Memory B cell (primary cell): ENCODE results near the gene NAT10.
"Not testable (repeated sequence)": the region's sequence is repeated elsewhere in the genome, so short reads cannot be mapped to it uniquely, and the experiment has no call there.

ENCODE experiments used
- ATAC-seq: fragments of 150-1000 bp; cut with Tn5 transposase; 2 replicates; pipeline ENCODE4 v1.10.0; 2021; ENCODE audit warnings: low read depth, mild to moderate bottlenecking, moderate library complexity
- DNase-seq, 2 donors: peaks; one replicate each; pipeline ENCODE4 v3.0.0; 2022; ENCODE audit warnings: low spot score in 2 of 2
- H3K27ac Mint-ChIP-seq: one replicate; pipeline ENCODE4 v1.8.0; 2022; ENCODE audit warnings: mild to moderate bottlenecking, moderate library complexity, mixed read lengths
- H3K27me3 Mint-ChIP-seq: one replicate; pipeline ENCODE4 v1.8.0; 2022; ENCODE audit warnings: mixed read lengths
- H3K36me3 Mint-ChIP-seq: one replicate; pipeline ENCODE4 v1.8.0; 2022; ENCODE audit warnings: mild to moderate bottlenecking, mixed read lengths
- H3K4me1 Mint-ChIP-seq: one replicate; pipeline ENCODE4 v1.8.0; 2022; ENCODE audit warnings: mixed read lengths
- H3K4me3 Mint-ChIP-seq: one replicate; pipeline ENCODE4 v1.8.0; 2022; ENCODE audit warnings: mild to moderate bottlenecking, moderate library complexity, mixed read lengths
- H3K9me3 Mint-ChIP-seq: one replicate; pipeline ENCODE4 v1.8.0; 2022; ENCODE audit warnings: mixed read lengths

NAT10 gene

DNA sequence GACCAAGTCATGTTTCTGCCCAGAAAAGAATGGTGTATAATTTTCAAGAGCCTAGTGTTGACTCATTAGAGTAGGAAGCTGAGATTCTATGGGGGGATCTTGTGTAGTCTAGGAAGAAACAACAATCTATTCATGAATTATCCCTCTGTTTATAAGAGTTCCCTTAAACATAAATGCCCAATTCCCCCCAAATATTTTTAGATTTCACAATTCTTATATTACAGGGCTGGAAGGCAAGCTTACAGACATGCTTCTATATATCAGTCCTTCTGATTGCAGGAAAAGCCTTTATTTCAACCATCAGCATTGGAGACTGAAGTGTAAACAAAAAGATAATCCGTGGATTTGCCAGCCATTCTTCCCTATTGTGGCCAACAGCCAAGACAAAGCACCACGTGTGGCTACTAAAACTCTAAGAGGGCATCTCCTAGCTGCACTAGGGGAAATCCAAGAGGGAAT, 71.4 kb downstream of the NAT10 start:
- ATAC-seq = no peak

DNA sequence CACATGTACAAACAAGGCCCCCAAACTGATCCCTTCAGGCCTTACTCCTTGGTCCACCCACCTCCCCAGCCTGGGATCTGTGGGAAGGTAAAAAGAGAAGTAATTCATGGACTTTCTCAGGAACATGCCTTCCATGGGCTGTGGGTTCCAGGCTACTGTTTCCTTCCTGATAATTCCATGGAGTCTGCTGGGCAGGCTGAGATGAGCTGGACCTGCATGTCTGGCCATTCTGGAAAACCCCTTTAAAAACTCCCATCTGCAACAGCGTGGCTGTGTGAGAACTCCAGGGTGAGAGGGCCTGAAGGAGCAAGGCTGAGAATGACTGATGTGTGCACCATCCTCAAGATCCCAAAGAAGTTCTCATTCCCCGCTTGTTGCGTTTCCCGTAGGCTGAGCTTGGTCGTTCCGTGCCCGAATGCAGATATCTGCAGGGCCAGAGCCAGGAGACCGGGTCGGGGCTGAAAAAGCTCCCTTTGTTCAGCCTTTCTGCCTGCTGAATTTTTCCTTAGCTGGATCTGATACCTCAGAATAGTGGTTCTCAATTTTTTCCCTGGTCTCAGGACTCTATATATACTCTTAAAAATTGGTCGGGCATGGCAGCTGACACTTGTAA, 72.9 kb downstream of the NAT10 start:
- no peak for DNase-seq
- Mint-ChIP-seq H3K36me3 (no peaks in the 10 kb centered on the region), H3K27ac (no peak overlapping the region), H3K4me1 (no peaks in the 10 kb centered on the region), H3K9me3 (no peaks in the 10 kb centered on the region), H3K27me3 (no peaks in the 10 kb centered on the region), H3K4me3 (no peak overlapping the region)
- no peak for ATAC-seq

More for the DNA sequence above, 71.4 kb downstream of the NAT10 start:
- peak overlapping the region; percentile 29 for H3K27ac Mint-ChIP-seq
- no peaks in the 10 kb centered on the region for H3K4me1 Mint-ChIP-seq
- no peaks in the 10 kb centered on the region for H3K9me3 Mint-ChIP-seq
- no peaks in the 10 kb centered on the region for H3K27me3 Mint-ChIP-seq
- H3K36me3 Mint-ChIP-seq = no peaks in the 10 kb centered on the region
- DNase-seq = no peak
- H3K4me3 Mint-ChIP-seq = no peak overlapping the region

DNA sequence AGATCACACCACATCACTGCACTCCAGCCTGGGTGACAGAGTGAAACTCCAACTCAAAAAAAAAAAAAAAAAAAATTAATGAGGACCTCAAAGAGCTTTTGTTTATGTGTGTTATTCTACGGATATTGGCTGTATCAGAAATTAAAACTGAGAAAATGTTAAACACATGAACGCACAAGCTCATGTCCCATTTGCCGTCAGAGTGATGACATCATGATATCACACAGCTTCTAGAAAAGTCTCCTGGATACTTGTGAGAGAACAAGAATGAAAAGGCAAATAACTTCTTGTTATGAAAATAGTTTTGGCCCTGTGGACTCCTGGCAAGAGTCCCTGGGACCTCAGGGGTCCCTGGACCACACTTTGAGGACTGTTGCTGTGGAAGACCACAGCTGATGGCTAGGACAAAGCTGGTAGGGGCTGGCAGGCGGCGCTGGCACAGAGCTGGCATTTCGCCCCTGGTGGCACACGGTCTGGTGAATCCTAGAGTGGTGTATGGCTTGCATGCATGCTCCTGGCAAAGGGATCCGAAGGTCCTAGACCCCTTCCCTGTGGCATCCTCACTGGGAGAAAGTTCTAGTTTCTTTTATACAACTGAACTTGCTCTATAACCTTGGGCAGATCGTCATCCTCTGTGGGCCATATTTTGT, 73.7 kb downstream of the NAT10 start:
- Mint-ChIP-seq H3K27ac (no peak overlapping the region), H3K27me3 (no peaks in the 10 kb centered on the region), H3K36me3 (no peaks in the 10 kb centered on the region), H3K4me1 (no peaks in the 10 kb centered on the region), H3K4me3 (no peak overlapping the region), H3K9me3 (no peaks in the 10 kb centered on the region)
- DNase-seq (no peak), ATAC-seq (no peak)

DNA sequence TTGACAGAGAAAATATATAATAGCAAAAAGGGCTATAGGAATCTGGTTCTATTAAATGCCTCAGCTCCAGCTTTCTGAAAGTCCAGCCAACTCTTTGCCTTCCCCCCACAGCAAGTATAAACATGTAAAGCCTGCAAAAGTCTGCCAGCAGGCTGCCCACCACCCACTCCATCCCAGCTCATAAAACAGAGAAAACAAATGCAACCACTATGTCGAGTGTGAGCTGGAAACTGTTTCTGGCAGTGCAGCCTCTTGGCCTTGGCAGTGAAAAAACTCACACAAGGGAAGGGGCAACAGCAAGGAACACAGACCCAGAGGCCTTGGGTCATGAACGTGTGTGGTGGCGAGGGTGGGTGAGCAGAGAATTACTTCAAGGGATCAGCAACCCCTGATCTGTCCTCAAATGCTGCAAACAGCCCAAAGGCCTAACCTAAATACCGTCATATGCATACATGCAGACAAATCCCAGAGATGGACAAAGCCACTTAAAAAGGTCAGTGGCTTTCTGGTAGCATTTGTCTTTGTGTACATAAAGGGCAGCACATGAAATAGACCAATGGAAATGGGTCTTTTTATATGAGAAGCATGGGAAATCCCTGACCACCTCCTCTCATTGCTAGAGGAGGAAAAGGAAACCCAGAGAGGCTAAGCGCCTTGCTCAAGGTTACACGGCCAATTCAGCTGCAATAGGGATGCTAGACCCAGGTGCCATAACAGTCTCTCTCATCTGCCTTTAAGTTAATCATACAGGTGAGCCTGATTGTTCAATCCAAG, 74.8 kb downstream of the NAT10 start:
- no peak overlapping the region for H3K4me3 Mint-ChIP-seq
- no peak overlapping the region for H3K27ac Mint-ChIP-seq
- no peak for ATAC-seq
- no peak for DNase-seq
- no peaks in the 10 kb centered on the region for H3K4me1 Mint-ChIP-seq
- no peaks in the 10 kb centered on the region for H3K36me3 Mint-ChIP-seq
- no peaks in the 10 kb centered on the region for H3K27me3 Mint-ChIP-seq
- H3K9me3 Mint-ChIP-seq = no peaks in the 10 kb centered on the region

DNA sequence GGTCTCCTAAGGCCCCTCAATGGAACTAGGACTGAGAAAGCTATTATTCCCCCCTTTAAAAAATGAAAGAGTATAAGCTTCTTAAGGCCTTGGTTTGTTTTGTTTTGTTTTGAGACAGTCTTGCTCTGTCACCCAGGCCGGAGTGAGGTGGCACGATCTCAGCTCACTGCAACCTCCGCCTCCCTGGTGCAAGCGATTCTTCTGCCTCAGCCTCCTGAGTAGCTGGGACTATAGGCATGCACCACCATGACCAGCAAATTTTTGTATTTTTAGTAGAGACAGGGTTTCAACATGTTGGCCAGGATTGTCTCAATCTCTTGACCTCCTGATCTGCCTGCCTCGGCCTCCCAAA, 75.4 kb downstream of the NAT10 start:
- H3K27ac Mint-ChIP-seq, H3K4me3 Mint-ChIP-seq, H3K4me1 Mint-ChIP-seq, H3K27me3 Mint-ChIP-seq, H3K9me3 Mint-ChIP-seq, DNase-seq, ATAC-seq, H3K36me3 Mint-ChIP-seq: not testable (repeated sequence)

DNA sequence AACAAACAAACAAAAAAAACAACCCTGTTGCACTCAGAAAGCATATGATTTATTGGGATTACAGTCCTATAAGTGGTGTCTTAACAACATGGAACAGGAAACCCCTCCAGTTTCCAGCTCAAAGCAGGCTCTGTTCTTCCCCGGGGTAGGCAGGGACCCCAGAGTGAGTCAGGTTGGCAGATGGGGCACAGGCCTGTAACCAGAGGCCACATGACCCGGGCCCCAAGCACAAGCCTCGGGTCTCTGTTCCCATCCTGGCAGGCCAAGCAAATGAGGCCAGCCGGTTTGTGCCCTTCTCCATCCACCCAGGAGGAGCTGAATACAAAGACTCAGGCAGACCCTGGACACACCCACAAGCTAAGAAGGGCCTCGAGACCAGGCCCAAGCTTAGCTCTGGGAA, 75.8 kb downstream of the NAT10 start:
- Mint-ChIP-seq H3K4me1 (no peaks in the 10 kb centered on the region), H3K27ac (no peak overlapping the region), H3K4me3 (no peak overlapping the region), H3K36me3 (no peaks in the 10 kb centered on the region), H3K9me3 (no peaks in the 10 kb centered on the region), H3K27me3 (no peaks in the 10 kb centered on the region)
- DNase-seq (no peak), ATAC-seq (no peak)

DNA sequence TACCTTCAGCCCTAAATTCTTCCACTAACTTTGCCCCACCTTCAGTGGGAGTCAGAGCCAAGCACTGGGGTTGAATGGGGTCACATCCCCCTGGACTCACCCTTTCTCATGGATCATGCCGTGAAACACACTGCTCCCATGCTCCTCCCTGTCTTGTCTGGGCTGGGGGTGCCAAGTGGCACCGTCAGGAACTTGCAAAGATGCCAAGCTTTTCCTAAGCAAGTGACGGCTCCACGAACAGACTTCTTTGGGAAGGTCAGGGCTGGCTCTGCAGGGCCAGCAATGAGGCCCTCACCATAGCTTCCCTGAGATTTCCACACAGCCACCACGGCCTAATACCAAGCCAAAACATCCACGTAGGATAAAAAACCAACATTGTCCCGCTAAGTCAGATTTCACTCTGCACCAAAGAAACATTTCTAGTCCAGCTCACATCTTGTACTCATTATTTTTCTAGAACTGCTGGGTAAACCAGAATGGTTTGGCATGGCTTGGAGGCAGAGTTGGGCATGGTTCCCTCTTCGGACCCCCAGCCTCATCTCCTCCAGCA, 76.5 kb downstream of the NAT10 start:
- Mint-ChIP-seq H3K27ac (no peak overlapping the region), H3K4me3 (no peak overlapping the region), H3K27me3 (no peaks in the 10 kb centered on the region), H3K4me1 (no peaks in the 10 kb centered on the region), H3K36me3 (no peaks in the 10 kb centered on the region), H3K9me3 (no peaks in the 10 kb centered on the region)
- ATAC-seq = no peak
- no peak for DNase-seq

DNA sequence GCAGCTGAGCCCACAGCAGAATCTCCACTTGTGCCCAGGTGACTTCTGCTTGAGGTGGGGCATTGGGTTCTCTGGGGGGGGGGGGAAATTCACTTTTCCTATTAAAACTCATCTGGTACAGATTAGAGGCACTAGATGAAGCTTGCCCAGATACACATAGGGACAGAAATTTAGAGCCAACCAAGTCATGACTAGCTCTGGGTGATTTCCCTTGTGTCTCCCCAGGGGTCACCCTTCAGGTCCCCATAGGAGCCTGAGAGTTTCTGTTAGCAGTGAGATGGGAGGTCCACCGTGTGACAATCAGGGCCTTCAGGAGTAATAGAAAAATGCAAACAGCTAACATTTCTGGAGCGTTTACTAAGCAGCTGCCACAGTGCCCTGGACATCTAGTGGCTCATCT, 77.0 kb downstream of the NAT10 start:
- H3K4me3 Mint-ChIP-seq = no peak overlapping the region
- H3K27me3 Mint-ChIP-seq = no peaks in the 10 kb centered on the region
- ATAC-seq (no peak), DNase-seq (no peak)
- H3K9me3 Mint-ChIP-seq = no peaks in the 10 kb centered on the region
- H3K4me1 Mint-ChIP-seq = no peaks in the 10 kb centered on the region
- H3K36me3 Mint-ChIP-seq = no peaks in the 10 kb centered on the region
- H3K27ac Mint-ChIP-seq = no peak overlapping the region

DNA sequence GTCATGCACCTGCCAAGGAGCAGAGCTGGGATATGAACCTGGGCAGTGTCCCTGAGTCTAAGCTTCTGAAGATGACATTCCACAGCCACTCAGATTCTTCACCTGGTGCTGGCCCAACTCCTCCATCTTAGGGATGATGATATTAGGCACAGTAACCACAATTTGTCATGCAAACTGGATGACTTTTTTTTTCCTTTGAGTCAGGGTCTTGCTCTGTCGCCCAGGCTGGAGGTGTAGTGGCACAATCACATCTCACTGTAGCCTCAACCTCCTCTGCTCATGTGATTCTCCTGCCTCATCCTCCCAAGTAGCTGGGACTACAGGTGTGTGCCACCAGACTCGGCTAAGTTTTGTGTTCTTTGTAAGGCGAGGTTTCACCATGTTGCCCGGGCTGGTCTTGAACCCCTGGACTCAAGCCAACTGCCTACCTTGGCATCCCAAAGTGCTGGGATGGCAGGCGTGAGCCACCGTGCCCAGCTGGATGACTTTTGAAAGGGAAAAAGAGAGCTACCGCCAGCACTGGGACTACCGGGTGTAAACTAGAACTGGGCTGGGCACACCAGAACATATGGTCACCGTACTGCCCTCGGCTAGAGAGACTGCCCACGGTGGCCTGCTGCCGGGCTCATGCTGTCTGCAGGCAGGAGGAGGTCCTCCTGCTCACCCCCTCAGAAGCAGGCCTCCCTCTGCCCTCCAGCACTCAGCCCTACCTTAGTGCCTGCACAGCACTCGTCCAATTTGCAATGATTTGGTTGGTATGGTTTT, 77.7 kb downstream of the NAT10 start:
- DNase-seq = no peak
- H3K9me3 Mint-ChIP-seq = no peaks in the 10 kb centered on the region
- ATAC-seq = no peak
- no peak overlapping the region for H3K4me3 Mint-ChIP-seq
- no peaks in the 10 kb centered on the region for H3K36me3 Mint-ChIP-seq
- H3K4me1 Mint-ChIP-seq = no peaks in the 10 kb centered on the region
- H3K27ac Mint-ChIP-seq = no peak overlapping the region
- H3K27me3 Mint-ChIP-seq = no peaks in the 10 kb centered on the region

DNA sequence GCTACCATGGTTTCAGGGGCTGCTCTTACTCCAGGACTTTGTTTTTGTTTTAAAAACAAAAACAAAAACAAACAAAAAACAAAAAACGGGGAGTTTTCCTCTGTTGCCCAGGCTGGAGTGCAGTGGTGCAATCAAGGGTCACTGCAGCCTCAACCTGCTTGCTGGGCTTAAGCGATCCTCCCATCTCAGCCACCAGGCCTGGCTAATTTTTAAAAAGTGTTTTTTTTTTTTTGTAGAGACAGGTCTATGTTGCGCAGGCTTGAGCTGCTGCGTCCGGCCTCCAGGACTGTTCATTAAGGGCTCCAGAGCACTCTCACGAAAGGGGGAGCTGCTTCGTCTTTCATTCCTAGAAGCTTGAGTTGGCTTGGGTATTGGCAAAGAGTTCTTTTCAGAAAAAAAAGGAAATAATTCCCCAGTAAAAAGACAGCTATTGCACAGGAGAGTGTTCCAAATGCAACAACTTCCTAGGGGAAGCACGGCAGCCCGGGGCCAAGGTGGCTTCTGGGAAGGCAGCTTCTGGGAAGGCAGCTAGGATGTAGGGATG, 78.5 kb downstream of the NAT10 start:
- no peaks in the 10 kb centered on the region for H3K36me3 Mint-ChIP-seq
- no peaks in the 10 kb centered on the region for H3K27me3 Mint-ChIP-seq
- no peak overlapping the region for H3K27ac Mint-ChIP-seq
- H3K9me3 Mint-ChIP-seq = no peaks in the 10 kb centered on the region
- no peaks in the 10 kb centered on the region for H3K4me1 Mint-ChIP-seq
- ATAC-seq (no peak), DNase-seq (no peak)
- no peak overlapping the region for H3K4me3 Mint-ChIP-seq

DNA sequence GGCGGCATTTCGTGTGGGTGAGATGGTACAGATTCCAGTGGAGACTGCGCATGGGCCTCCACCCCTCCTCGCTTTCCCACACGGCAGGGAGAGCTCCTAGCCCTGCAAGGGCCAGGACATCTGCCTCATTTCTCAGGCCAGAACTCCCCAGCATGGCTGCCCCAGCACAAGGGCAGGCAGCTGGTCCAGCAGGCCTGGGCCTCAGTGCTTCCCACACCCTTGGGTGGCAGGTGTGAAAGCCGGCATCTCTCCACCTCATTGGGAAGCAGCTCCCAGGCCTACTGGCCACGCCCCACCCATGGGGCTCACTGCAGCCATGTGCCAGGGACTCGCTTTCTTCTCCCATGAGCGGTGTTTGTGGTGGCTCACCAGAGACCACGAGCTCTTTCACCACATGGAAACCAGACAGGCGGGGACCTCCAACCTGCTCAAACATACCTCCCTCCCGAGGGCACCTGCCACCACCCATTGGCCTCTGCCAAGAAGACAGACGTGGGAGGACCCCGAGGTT, 79.1 kb downstream of the NAT10 start:
- Mint-ChIP-seq H3K27ac (no peak overlapping the region), H3K9me3 (no peaks in the 10 kb centered on the region), H3K4me1 (no peaks in the 10 kb centered on the region), H3K36me3 (no peaks in the 10 kb centered on the region), H3K27me3 (no peaks in the 10 kb centered on the region), H3K4me3 (no peak overlapping the region)
- no peak for DNase-seq
- no peak for ATAC-seq

DNA sequence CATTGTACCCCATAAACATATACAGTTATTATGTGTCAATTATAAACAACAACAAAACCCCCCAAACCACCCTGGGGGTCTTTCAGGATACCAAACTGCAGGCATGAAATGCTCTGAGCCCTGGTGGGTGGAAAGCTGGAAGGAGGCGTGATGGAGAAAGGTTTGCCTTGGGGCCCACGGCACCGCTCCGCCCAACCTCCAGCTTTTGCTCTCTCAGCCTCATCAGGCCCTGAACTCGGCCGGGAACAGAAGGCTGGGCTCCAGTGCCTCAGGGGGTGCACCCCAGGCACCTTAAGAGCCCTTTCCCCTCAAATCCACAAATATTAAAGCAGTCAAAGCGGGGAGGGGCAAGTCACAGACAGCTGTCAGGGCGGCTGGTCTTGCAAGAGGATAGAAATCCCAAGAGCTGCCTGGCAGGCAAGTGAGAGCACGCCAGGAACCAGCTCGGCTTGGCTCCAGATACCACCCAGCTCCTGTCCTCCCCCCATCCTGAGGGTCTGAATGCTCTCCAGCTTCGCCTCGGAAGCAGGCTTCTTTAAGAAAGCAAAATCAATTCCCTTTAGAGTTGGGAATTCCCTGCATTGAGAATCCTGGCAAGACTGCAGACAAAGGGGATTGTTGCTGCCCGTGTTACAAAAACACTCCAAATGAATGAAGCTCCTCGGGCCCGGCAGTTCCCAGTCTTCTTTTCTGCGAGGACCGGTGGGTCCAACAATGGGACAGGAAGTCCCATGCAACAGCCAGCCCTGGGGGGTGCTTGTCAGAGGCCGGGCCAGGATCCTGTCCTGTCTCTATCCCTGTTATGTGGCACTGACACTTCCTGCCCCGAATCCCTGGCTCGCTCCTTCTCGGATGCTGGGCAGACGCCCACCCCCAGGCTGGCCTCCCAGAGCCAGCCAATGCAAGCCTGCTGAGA, 80.8 kb downstream of the NAT10 start:
- H3K4me3 Mint-ChIP-seq = no peak overlapping the region
- H3K9me3 Mint-ChIP-seq = no peaks in the 10 kb centered on the region
- DNase-seq (no peak), ATAC-seq (no peak)
- H3K4me1 Mint-ChIP-seq = no peaks in the 10 kb centered on the region
- H3K27me3 Mint-ChIP-seq = no peaks in the 10 kb centered on the region
- no peaks in the 10 kb centered on the region for H3K36me3 Mint-ChIP-seq
- H3K27ac Mint-ChIP-seq = no peak overlapping the region

DNA sequence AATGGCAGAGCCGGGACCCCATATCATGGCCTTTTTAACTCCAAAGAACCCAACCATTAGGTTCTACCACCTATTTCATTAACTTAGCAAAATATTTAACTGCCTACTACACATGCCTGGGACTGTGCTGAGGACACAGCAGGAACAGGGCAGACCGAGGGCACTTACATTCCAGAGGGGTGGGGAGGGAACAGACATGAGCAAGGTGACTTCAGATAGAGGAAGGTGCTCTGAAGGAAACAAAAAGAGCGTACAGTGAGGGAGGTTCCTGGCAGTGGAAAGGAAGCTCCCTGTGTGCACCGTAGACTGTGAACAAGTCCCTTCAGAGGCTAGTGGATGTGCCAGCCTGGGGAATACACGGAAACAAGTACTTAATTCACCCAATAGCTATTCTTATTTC, 82.8 kb downstream of the NAT10 start:
- Mint-ChIP-seq H3K27me3 (no peaks in the 10 kb centered on the region), H3K36me3 (no peaks in the 10 kb centered on the region), H3K27ac (no peak overlapping the region), H3K9me3 (no peaks in the 10 kb centered on the region), H3K4me1 (no peaks in the 10 kb centered on the region), H3K4me3 (no peak overlapping the region)
- DNase-seq (no peak), ATAC-seq (no peak)
